ENCODE measurements around the gene LAMA2. TPM values are rescaled to one million over a fixed set of nuclear protein-coding genes. Genes with fewer than 3 reads are reported as not detected.

LAMA2 gene
- total and polyA plus RNA-seq, 10 donors: 0.83 to 66.6 (median 18.8) TPM

DNA sequence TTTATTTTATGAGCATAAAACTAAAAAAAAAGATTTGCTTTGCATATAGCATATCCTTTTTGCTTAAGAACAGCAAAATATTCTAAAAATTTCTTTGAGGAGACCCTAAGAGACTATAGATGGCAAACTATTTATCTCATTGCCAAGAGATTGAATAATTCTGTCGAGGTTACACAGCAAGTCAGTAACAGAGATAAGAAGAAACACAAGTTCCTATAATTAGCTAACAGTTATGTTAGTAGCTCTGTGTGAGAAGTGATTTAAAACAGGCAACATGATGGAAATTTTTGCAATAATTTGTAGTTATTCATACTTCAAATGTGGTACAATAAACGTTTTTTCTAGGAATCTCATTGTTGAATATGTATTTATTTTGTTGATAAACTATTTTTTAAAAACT, 9.1 kb downstream of the LAMA2 start:
- TF ChIP-seq, protein P1, sequence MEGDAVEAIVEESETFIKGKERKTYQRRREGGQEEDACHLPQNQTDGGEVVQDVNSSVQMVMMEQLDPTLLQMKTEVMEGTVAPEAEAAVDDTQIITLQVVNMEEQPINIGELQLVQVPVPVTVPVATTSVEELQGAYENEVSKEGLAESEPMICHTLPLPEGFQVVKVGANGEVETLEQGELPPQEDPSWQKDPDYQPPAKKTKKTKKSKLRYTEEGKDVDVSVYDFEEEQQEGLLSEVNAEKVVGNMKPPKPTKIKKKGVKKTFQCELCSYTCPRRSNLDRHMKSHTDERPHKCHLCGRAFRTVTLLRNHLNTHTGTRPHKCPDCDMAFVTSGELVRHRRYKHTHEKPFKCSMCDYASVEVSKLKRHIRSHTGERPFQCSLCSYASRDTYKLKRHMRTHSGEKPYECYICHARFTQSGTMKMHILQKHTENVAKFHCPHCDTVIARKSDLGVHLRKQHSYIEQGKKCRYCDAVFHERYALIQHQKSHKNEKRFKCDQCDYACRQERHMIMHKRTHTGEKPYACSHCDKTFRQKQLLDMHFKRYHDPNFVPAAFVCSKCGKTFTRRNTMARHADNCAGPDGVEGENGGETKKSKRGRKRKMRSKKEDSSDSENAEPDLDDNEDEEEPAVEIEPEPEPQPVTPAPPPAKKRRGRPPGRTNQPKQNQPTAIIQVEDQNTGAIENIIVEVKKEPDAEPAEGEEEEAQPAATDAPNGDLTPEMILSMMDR (IDR thresholded peaks at IDR 0.05 in 8 of 11, conservative IDR thresholded peaks at IDR 0.05 in 3 of 11): no peak
- TF ChIP-seq POLR2A (IDR thresholded peaks at IDR 0.05) (no peak), POLR2AphosphoS5 (IDR thresholded peaks at IDR 0.05) (no peak)
- no peaks in the 10 kb centered on the region for H3K27me3 ChIP-seq (replicated peaks in 1 of 7)
- no peaks in the 10 kb centered on the region for H3K4me1 ChIP-seq
- DNase-seq: no peak
- intact Hi-C loops (cut with DNase I; ENCODE audit: low total_unique reads): no loop called here
- no peak overlapping the region for H3K4me3 ChIP-seq
- peaks cover 0 to 5% (median 0%) of the 10 kb centered on the region in 8 donors for H3K9me3 ChIP-seq
- H3K36me3 ChIP-seq: no peaks in the 10 kb centered on the region
- 26 to 38% (median 36%) methylated on average over 2 of the region's 2 CpGs for WGBS, 5 donors
- no peak overlapping the region for H3K27ac ChIP-seq

DNA sequence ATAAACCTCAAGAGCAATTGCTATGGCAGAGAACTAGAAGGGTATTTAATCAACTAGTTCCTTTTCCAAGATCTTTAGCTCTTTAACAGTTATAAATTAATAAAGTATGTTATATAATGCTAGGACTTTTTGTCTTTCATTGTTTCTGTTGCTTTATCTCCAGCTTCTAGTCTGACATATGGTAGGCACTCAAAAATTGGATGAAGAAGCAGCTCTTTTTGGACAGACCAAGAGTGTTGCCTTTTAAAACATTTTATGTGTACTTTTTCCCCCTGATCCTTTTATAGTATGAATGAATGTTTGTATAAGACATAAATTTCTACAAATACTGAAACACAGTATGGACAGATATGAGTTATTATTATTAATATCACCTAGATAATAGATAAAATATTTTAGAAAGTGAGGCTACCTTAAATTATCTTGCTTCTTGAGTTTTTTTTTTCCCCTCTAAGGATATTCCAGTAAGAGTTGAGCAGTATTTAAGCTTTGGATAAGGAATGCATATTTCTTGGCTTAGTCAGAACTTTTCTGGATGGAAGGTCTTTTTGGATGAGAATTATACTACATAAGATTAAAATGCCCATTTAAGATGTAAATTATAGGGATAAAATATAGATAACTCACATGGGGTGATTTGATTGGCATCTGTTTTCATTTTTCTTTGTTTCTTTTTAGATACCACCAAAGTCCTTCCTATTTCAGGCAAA, 16.6 kb downstream of the LAMA2 start:
- H3K36me3 ChIP-seq: no peaks in the 10 kb centered on the region
- TF ChIP-seq POLR2AphosphoS5 (IDR thresholded peaks at IDR 0.05): no peak
- no peak for TF ChIP-seq POLR2A (IDR thresholded peaks at IDR 0.05)
- TF ChIP-seq, protein P1 (IDR thresholded peaks at IDR 0.05 in 8 of 11, conservative IDR thresholded peaks at IDR 0.05 in 3 of 11): no peak
- no peak overlapping the region for H3K27ac ChIP-seq
- H3K4me1 ChIP-seq: no peaks in the 10 kb centered on the region
- intact Hi-C loops (cut with DNase I; ENCODE audit: low total_unique reads): no loop called here
- H3K4me3 ChIP-seq: no peak overlapping the region
- H3K9me3 ChIP-seq: peaks cover 0 to 5% (median 0%) of the 10 kb centered on the region in 8 donors
- DNase-seq: no peak
- no peaks in the 10 kb centered on the region for H3K27me3 ChIP-seq (replicated peaks in 1 of 7)

DNA sequence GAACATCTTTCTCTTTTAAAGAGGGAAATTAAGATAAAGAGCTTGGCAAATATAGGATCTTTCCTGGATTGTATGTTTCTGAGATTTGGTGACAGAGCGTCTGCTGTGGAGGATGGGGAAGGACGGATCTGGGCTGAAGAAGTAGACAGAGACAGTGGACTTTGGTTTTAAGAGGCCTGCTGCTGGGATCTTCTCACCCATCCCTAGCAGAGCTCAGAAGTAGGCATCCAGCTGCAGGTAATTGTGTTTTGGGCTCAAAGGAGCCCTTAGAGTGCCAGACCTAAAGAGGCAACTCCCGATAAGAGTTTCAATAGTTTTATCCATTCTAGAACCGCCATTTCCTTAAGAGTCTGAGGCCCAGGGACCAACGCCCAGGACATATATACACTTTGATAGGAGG, 20.8 kb downstream of the LAMA2 start:
- intact Hi-C loops (cut with DNase I; ENCODE audit: low total_unique reads): no loop called here
- no peak overlapping the region for H3K4me3 ChIP-seq
- no peaks in the 10 kb centered on the region for H3K9me3 ChIP-seq
- no peak for DNase-seq
- no peak overlapping the region for H3K27ac ChIP-seq
- no peaks in the 10 kb centered on the region for H3K27me3 ChIP-seq (replicated peaks in 1 of 7)
- no peaks in the 10 kb centered on the region for H3K36me3 ChIP-seq
- 86 to 92% (median 90%) methylated on average over 5 of the region's 5 CpGs for WGBS, 5 donors
- TF ChIP-seq, protein P1 (IDR thresholded peaks at IDR 0.05 in 8 of 11, conservative IDR thresholded peaks at IDR 0.05 in 3 of 11): no peak
- TF ChIP-seq POLR2AphosphoS5 (IDR thresholded peaks at IDR 0.05) (no peak), POLR2A (IDR thresholded peaks at IDR 0.05) (no peak)
- no peaks in the 10 kb centered on the region for H3K4me1 ChIP-seq

DNA sequence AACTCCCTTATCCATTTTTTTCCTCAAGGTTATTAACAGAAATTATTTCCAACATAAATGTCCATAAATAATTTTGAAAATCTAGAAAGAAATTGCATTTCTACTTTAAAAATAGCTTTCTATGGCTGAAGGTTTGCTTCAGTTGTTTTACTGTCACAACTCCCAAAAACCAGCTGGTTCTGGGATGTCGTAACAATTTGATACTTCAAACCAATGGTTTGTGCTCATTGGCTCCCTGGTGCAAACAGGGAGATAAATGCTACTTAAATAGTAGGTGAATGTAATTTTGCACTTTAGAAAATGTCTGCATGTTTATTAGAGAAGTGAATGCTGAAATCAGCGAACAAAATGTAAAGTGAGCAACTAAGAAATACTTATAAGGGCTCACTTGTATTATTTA, 31.1 kb downstream of the LAMA2 start:
- Histone ChIP-seq H3K4me3 (no peak overlapping the region), H3K9me3 (no peaks in the 10 kb centered on the region), H3K4me1 (no peaks in the 10 kb centered on the region), H3K27me3 (replicated peaks in 1 of 7) (no peaks in the 10 kb centered on the region), H3K27ac (no peak overlapping the region), H3K36me3 (no peaks in the 10 kb centered on the region)
- TF ChIP-seq POLR2AphosphoS5 (IDR thresholded peaks at IDR 0.05) (no peak), POLR2A (IDR thresholded peaks at IDR 0.05) (no peak)
- TF ChIP-seq, protein P1 (IDR thresholded peaks at IDR 0.05 in 8 of 11, conservative IDR thresholded peaks at IDR 0.05 in 3 of 11): no peak
- 74 to 92% (median 80%) methylated on average over 2 of the region's 2 CpGs for WGBS, 5 donors
- DNase-seq: no peak
- intact Hi-C loops (cut with DNase I; ENCODE audit: low total_unique reads): no loop called here

Measured in spleen (tissue), 11 donors.